OCI-LY1 (cell line): ENCODE results near the gene HOXA7.

ENCODE experiments used
- CTCF ChIP-seq: fragments of 200-600 bp; sonication (generic), shearing (Covaris generic); IDR thresholded peaks from 2 replicates; pipeline ENCODE4 v1.5.1; 2017; ENCODE audit warnings: mild to moderate bottlenecking, antibody characterized with exemption, low read length, moderate library complexity, mixed read lengths
- EZH2 ChIP-seq: fragments of 200-600 bp; sonication (generic), shearing (Covaris generic); IDR thresholded peaks from 2 replicates; pipeline ENCODE4 v1.8.0; 2017; ENCODE audit warnings: borderline replicate concordance, mixed run types, mild to moderate bottlenecking, antibody characterized with exemption, low read length, moderate library complexity, mixed read lengths

GRCh38 chr7:27164367-27165088 lies 8.1 kb upstream of the HOXA7 start:
- TF ChIP-seq EZH2 (no peak), CTCF (no peak)
